Anterior cingulate cortex (tissue), 58 donors: Measurements from ENCODE around the gene GPC6.
A peak's percentile ranks its signal among the peaks of the same experiment; 100 is the strongest.
"Not testable (repeated sequence)": the region's sequence is repeated elsewhere in the genome, so short reads cannot be mapped to it uniquely, and the experiment has no call there.

Experiments
- DNase-seq, 58 donors: peaks; one replicate each; lab custom pipeline; 2025; lab: John Stamatoyannopoulos, UW

The GPC6 gene

DNA sequence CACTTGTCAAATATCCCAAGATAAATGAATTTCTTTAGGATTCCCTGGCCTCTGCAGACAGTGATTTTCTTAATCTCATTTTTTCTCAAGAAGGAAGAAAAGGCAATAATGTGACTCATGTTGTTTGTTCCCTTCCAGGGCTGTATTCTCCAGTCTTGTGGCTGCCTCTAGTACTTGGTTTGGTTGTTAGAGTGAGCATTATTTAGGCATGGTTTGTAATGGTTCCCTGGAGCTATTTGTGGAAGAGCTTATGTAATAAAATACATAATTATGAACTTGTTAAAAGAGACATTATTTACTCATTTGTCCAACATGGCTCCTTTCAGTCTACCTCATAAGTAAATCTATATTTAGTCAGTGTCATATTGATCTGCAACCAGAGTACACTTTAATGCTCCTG, 982.5 kb downstream of the GPC6 start:
- no peak for DNase-seq

DNA sequence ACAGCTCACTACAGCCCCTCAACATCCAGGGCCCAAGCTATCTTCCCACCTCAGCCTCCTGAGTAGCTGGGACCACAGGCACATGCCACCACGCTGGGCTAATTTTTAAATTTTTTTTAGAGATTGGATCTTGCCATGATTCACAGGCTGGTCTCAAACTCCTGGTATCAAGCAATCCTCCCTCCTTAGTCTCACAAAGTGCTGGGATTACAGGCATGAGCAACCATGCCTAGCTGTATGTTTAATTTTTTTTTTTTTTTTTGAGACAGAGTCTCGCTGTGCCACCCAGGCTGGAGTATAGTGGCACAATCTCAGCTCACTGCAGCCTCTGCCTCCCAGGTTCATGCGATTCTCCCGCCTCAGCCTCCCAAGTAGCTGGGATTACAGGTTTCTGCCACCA, 983.3 kb downstream of the GPC6 start:
- not testable (repeated sequence) for DNase-seq

DNA sequence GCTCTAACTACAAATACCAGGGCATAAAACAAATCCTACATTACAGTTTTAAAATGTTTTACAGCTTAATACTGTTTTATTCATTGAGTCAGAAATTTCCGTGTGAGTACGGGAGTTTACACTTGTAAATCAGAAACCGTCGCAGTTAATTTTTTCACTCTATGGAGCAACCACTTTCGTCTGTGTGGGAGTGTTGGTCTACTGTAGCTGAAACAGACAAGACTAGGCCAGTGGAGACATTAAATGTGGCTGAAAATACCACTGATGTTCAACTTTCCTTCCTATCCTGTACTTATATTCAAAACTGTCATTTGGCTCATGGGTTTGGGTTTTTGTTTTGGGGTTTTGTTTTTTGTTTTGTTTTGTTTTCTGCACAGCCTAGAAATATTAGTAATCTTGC, 984.2 kb downstream of the GPC6 start:
- DNase-seq: no peak

DNA sequence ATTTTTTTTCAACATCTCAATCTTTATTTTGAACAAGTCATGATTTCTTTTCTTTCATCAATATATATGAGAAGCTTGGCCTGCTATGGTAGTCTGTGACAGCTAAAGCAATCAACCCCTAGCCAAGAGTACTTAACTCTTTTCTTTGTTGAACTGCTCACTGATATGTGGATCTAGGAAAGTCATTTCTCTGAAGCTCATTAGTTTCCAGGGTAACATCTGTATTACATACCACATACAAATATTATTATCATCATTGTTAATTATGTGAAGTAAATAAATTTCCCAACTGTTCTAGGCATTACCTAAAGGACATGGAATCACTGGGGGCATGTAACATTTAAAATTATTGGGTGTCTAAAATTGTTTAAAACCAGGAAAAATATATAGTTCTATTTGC, 985.6 kb downstream of the GPC6 start:
- DNase-seq: no peak

DNA sequence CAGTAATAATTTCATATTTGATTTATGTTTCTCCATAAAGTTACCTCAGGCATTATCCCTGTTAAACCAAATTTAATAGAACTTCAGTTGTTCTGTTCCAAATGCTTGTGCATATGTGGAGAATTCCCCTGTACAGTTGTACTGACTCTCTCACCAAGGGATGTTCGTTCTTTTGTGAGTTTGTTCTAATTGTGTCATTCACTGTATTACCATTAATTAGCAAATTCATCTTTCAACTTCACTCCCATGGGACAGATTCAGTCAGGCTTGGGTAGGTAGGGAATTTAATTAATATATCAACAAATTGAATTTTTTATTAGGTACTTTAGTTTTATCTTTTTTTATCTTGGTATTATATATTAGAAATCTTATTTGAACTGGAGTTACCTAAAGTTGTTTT, 987.5 kb downstream of the GPC6 start:
- no peak for DNase-seq

DNA sequence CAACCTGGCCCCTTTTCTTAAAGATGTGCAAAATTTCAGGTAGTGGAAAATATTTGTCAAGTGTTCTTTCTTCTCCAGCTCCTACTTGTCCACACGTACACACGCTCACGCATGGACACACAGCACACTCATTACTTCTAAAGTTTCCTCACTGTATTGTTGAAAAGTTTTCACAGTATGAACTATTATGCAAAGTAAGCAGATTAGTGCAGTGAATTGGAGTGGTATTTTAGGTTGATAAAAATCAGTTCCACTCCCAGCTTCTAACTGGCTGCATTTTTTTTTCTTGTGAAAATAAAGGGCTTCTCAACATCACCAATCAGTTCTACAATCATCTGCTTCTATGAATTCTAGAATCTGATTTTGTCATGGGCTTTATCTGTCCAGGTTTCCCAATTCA, 988.4 kb downstream of the GPC6 start:
- no peak for DNase-seq

DNA sequence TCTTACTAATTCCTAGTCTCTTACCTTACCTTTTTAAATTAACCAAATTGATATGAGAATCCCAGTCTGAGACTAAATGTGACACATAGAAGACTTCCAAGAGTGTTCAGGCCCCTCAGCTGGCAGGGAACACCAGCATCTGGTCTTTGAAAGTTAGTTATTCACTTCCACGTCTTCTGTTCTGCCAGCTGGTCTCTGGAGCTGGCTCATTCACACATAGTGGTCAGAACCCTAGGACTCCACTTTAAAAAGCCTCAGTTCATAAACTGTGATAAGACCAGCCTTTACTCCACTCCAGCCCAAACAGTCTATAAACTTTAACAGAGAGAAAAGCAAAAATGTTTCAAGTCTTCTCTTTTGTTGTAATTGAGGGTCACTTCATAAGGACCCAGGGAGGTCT, 989.9 kb downstream of the GPC6 start:
- no peak for DNase-seq

DNA sequence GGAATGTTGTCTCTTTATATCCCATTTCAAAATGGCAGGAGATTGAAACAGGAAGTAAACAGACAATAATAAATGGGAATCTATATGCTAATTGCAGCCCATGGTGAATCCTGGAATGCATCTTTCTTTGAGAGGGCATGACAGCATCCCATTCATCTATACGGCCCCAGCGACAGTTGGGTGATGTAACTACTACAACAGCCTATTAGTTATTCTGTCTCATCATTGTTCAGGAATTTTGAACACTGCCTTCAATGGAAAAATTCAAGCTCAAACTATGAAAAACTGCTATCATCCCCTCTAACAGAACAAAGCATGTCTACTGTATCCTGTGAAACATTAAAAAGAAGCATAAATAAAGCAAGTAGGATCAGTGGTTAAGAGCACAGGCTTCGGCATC, 990.8 kb downstream of the GPC6 start:
- no peak for DNase-seq

DNA sequence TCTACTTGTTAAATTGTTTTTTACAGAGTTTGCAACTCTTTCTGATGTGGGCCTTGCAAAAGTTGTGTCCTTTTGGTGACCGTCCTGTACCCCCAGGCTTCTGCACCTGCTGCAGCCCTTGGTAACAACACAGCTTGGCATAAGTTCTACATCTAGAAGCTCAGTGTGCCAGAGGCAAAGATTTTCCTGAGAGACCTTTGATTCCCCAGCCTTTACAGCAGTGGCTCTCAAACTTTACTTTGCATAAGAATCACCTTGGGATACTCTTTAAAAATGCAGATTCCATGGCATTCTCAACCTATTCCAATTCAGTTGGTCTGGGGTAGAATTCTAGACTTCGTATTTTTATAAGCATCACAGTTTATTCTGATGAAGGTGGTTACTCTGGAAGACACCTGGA, 991.9 kb downstream of the GPC6 start:
- no peak for DNase-seq

DNA sequence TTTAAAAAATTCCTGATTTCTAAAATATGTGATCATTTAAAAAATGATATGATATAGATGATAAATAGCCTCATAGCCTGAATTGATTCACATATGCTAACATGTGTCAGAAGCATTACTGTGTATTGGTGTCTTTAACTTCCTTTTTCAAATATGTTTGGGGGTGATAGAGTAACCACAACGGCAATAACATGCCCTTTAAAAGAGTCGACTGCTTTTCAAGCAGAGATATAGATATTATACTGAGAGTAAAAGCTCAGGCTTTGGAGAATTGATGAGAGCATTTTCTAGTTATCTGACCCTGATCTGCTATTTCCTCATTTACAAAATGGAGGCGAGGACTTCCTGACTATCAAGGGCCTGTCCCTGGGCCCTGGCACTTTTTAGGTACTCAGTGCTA, 992.3 kb downstream of the GPC6 start:
- DNase-seq: no peak

DNA sequence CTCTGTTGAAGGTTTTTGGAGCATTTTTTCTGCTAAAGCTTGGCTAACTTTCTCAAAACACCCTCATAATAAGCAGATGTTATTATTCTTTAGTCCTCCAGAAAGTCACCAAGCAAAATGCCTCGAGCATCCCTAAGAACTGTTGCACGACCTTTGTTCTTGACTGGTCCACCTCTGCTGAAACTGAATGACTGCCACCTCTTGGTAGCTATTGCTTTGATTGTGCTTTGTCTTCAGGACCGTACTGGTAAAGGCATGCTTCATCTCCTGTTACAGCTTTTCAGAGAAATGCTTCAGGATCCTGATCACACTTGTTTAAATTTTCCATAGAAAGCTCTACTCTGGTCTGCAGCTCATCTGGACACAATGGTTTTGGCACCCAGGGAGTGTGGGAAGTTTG, 998.1 kb downstream of the GPC6 start:
- DNase-seq: no peak

DNA sequence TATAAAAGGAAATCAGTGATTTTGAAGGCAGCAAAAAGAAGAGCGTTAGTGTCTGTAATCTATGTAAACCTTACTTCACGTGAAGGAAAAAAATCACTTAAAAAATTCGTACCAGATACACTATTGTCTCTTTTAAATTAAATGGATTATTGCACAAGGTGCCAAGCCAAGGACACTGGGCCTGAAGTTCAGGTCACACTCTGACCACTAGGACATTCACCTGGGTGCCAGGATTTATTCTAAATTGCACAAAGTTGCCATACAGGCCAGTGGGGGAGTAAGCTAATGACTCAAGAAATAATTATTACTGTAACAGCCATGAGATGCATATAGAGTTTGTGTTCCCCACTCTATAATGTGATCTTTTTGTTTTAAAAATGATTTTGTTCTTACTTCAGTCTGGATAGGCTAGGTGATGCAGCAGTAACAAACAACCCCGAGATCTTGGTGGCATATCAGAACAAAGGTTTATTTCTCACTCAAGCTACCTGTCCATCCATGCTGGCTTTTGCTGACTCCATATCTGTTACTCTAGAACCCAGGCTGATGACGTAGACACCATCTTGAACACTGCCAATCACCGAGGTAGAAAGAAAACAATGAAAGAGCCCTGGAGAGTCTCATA, 1000.8 kb downstream of the GPC6 start:
- DNase-seq: no peak

DNA sequence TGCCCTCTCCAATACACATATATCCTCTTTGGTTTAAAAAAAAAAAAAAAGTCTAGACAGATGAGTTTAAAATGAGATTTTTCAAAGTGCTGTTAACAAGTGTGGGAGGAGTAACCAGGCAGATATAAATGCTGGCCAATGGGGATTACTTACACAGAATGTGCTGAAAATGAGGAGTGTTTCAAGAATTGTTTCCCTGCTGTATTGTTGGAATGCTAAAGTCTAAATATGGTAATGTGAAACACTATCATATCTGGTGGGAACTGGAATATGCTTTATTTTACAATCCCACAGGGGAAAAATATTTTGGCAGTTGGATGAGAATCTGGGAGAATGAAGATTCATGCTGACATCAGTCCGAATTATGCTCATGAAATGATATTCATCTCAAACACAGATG, 1002.2 kb downstream of the GPC6 start:
- DNase-seq: no peak

DNA sequence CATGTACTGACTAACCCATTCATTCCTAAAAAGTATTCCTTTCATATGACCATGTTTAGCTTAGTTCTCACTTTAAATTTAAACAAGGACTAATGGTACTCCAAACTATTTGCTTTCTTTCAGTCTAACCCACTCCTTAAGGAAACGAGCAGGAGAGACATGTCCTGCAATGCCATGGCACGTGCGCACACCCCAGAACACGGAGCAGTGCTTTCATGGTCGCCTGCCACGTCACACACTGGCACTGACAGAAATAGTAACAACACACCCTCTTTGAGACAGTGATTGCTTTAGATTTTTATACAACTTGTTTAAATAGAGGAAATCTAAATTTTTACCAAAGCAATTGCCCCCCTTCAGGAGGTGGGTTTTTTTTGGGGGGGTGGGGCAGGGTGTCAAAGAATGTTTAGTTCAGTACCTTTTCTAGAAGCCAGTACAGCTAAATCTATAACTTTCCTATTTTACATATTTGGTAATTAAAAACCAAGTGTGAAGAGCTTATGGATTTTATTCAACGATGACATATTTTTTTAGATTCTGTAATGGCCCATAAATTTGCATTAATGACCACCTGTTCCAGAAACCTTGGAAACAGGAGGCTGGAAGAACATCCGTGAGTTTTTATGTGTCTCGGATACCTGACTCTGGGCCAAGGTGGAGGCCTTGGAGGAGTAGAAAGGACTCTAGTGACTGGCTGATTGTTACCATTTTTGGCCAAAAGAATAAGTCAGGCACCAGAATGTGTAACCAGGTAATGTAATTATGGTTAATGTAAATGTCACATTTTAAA, 1005.7 kb downstream of the GPC6 start:
- peak in 1 of 58 donors; percentile 1 for DNase-seq

DNA sequence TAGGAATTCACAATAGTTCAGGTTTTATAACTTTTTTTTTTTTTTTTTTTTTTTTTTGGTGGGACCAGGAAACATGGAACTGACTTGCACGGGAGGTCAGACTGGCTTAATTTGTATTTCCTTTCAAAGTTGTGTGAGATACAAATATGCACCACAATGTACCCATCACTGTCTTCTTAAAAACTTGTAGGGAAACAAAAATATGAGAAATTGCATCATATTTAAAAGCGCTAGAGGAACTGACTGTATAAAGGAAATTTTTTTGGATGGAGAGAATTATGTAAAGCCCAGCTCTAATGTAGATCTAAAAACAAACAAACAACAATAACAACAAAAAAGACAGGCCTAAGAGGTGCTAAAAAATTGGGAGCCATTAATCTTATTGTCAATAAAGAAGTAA, 1006.3 kb downstream of the GPC6 start:
- no peak for DNase-seq

DNA sequence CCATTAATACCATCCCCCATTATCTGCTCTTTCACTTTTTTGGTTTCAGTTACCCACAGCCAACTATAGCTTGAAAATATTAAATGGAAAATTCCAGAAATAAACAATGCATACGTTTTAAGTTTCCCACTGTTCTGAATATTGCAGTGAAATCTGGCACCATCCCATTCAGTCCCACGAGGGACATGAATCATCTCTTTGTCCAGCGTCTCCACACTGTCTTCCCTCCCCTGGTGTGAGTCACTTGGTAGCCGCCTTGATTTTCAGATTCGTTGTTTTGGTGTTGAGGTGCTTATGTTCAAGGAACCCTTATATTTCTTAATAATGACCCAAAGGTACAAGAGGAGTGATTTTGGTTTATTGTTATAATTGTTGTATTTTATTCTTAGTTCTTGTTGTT, 1006.8 kb downstream of the GPC6 start:
- DNase-seq: peak in 24 of 58 donors; percentile 1 to 57 (median 18)

DNA sequence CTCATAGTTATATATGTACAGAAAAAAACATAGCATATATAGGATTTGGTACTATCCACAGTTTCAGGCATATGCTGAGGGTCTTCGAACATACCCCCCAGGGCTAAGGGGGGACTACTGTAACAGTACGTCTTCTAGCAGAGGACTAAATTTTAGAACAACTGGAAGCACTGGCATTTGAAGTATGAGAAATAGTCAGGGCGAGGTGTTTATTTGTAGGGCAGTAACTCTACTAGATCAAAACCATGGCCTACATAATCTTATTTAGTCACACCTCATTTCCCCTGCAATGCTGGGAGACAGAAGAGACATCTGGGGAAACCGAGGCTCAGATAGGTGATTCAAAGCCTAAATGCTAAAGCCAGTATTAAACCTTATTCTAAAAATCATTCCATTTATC, 1007.2 kb downstream of the GPC6 start:
- DNase-seq: no peak

DNA sequence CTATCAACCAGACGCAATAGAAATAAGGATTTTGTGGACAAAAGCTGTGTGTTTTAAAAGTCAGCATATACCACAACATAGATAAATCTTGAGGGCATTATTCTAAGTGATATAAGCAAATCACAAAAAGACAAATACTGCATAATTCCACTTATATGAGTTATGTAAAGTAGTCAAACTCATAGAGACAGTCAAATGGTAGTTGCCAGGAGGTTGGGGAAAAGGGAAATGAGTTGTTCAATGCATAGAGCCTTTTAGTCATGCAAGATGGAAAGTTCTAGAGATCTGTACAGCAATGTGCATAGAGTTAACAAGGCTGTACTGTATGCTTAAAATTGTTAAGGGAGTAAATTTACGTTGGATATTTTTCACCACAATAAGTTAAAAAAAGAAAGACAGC, 1008.1 kb downstream of the GPC6 start:
- DNase-seq: no peak

DNA sequence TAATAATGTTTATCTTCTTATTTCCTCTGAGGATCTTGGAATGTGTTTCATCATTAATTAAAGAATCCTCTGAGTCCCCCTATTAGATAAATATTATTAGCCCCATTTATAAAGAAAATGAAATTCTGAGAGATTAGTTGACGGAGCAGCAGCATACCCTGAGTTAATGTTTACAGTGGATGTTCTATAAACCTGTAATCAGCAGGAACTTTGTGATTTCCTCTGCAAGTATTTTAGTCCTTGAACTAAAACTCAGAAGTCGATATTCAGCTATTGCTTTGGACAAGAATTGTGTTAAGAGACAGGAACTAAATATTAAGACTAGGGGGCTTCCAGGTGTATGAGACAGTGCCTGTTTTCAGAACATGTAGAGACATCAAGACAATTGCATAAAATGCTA, 1009.5 kb downstream of the GPC6 start:
- DNase-seq: no peak

DNA sequence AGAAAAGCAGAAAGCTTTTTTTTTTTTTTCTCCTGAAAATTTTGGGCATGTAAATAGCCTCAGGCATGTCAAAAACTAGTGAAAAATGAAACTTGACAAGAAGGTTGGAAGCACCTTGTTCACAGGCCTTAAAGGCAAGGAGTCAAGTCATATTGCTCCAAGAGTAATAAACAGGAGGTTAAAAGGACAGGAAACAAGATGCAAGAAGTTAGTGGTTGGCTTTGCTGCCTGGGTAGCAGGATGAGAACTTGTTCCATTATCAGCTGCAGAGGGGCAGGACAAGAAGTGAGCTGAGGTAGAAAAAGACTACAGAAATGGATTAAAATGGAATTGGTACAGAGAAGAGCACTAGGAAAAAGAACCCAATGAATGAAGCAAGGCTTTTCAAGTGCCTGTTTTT, 1010.3 kb downstream of the GPC6 start:
- DNase-seq: no peak

DNA sequence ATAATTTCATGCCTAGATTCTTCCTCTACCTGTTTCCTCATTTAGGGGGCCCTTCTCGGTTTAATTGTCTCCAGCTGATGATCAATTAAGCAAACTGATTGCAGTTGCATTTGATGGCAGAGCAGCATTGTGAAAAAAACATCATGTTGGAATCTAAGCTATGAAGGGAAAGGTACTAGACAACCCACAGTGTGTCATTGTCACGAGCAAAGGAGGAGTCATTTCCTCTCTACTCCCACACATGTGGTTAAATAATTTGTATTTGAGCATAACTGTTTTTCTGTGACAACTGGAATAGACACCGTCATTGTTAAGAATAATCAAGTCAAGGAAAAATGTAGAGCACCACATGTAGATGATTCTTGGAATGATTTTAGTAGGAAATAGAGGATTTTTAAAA, 1012.5 kb downstream of the GPC6 start:
- no peak for DNase-seq

DNA sequence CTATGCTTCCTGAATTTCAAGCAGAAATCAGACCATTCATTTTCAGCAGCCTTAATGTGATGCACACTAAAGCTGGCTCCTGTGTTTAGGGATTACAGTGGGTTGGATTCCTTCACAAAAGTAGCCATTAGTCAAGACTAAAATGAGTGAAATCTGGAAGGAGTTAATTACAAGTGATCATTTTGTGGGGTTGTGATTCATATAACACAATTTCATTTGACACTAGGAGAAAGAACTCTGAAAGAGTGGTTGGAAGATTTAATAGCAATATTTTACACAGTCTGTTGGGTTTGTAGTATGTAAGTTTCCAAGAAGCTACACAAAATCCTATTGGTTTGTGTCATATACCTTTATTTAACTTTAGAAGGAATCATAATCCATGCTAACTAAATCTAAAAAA, 1015.9 kb downstream of the GPC6 start:
- no peak for DNase-seq

DNA sequence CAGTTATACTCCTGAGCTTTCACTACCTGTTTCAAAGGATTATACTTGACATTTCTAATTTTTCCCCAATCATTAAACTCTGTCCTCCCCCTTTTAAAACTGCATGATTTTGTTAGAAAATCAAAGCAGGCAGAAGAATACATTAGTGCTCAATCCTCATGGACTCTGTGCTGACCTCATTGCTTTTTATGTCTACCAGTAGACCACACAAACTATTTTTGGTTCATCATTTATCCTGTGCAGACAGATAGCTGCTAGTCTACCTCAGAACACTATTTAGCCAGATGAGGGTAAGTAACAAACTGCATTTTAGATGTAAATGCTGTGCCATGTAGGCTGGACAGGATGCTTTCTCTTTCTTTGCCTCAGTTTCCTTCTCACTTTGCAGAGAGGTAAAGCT, 1016.9 kb downstream of the GPC6 start:
- DNase-seq: no peak
